ENCODE data around the gene CPT1A. TPM values are rescaled to one million over a fixed set of nuclear protein-coding genes. Genes with fewer than 3 reads are reported as not detected.
"Not testable (repeated sequence)": the region's sequence is repeated elsewhere in the genome, so short reads cannot be mapped to it uniquely, and the experiment has no call there.

Gene CPT1A
- total RNA-seq (ENCODE audit: unreplicated experiment), result 4.1 TPM
- long read RNA-seq, result 0 reads

DNA sequence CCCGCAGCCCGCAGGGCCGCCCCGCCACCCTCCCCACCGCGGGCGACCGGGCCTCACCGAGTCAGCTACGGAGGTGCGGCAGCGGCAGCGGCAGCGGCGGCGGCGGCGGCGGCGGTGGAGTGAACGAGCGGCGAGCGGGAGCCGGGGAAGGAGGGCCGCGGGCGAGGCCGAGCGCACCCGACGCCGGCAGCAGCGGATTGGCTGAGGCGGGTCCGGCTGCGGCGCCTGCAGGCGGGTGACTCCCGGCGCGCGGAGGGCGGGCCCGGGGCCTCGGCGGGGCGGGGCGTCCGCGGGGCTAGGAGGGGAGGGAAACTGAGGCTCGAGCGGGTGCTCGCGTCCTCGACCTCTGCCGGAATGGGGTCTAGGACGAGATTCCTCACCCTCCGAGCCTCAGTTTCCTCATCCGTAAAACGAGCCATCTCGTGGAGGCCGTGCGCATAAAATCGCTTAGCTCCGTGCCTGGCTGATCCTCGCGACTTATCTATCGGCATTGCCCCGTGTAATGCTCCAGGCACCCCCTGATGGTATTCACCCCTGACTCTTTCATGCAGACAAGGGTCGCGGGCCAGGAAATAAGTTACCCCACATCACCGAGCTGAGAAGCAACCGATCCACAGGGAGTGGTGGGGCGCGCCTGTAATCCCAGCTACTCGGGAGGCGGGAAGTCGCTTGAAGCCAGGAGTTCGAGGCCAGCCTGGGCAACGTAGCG, at the start of gene CPT1A:
Gene CPT1A, minus strand, starts transcription at position 199 of the 709 bp plus-strand sequence. CDS start 26,442 bp downstream, outside the sequence.
- H3K27ac Mint-ChIP-seq (ENCODE audit: unreplicated experiment), result no peak within 1 kb of the TSS

DNA sequence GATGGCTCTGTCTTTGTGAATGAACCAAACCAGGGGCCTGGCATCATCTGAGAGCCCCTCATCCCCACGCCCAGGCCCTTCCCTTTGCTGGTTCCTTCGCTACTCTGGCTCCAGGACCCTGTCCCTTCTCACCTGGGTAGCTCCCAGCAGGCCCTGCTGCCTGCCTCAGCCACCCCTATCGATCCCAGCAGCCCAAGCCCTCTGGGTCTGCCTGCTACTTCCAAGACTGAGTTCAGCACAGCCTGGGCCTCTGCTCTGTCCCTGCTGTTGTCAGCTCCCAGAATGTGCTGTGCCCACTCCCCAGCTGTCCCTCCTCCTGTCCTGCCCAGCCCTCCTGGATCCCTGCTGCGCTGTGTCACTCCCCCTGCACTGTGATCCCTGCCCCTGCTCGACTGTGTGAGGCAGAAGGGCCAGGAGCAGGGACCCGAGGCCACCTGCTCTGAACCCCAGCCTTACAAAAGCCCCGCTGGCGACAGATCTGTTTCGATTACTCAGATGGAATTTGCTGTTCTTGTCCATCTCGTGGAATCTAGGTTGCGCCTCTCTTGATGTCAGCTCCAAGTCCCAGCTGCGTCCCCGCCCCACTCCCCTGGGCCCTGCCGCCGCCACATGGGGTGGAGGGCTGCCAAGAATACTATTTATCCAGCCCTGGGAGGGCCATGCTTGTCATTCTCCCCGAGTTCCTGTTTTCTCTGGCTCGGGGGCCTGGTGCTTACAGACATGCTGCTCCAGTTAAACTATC, 48.9 kb upstream of the CPT1A start:
- peaks cover 1% of the 10 kb centered on the region for H3K9me3 Mint-ChIP-seq (ENCODE audit: unreplicated experiment)
- TF ChIP-seq, protein P1, sequence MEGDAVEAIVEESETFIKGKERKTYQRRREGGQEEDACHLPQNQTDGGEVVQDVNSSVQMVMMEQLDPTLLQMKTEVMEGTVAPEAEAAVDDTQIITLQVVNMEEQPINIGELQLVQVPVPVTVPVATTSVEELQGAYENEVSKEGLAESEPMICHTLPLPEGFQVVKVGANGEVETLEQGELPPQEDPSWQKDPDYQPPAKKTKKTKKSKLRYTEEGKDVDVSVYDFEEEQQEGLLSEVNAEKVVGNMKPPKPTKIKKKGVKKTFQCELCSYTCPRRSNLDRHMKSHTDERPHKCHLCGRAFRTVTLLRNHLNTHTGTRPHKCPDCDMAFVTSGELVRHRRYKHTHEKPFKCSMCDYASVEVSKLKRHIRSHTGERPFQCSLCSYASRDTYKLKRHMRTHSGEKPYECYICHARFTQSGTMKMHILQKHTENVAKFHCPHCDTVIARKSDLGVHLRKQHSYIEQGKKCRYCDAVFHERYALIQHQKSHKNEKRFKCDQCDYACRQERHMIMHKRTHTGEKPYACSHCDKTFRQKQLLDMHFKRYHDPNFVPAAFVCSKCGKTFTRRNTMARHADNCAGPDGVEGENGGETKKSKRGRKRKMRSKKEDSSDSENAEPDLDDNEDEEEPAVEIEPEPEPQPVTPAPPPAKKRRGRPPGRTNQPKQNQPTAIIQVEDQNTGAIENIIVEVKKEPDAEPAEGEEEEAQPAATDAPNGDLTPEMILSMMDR (IDR thresholded peaks at IDR 0.05; ENCODE audit: partially characterized antibody, unreplicated experiment), result no peak
- H3K27me3 Mint-ChIP-seq (ENCODE audit: unreplicated experiment), result peaks cover 4% of the 10 kb centered on the region
- H3K36me3 Mint-ChIP-seq (ENCODE audit: unreplicated experiment), result no peaks in the 10 kb centered on the region
- no peaks in the 10 kb centered on the region for H3K4me1 Mint-ChIP-seq (ENCODE audit: low read depth, unreplicated experiment)
- H3K27ac Mint-ChIP-seq (ENCODE audit: unreplicated experiment), result peak overlapping the region; percentile 24
- DNase-seq, result no peak
- no peak overlapping the region for H3K4me3 Mint-ChIP-seq (ENCODE audit: unreplicated experiment)

More for the DNA sequence above, at the start of gene CPT1A:
- TF ChIP-seq, protein P1 (IDR thresholded peaks at IDR 0.05; ENCODE audit: partially characterized antibody, unreplicated experiment), result no peak
- peaks cover 9% of the 10 kb centered on the region for H3K9me3 Mint-ChIP-seq (ENCODE audit: unreplicated experiment)
- H3K36me3 Mint-ChIP-seq (ENCODE audit: unreplicated experiment), result peaks cover 4% of the 10 kb centered on the region
- H3K4me3 Mint-ChIP-seq (ENCODE audit: unreplicated experiment), result peak within 1 kb of the TSS; percentile 57
- peak; percentile 74 for DNase-seq
- H3K27me3 Mint-ChIP-seq (ENCODE audit: unreplicated experiment), result peaks cover 21% of the 10 kb centered on the region
- H3K4me1 Mint-ChIP-seq (ENCODE audit: low read depth, unreplicated experiment), result peaks cover 2% of the 10 kb centered on the region

DNA sequence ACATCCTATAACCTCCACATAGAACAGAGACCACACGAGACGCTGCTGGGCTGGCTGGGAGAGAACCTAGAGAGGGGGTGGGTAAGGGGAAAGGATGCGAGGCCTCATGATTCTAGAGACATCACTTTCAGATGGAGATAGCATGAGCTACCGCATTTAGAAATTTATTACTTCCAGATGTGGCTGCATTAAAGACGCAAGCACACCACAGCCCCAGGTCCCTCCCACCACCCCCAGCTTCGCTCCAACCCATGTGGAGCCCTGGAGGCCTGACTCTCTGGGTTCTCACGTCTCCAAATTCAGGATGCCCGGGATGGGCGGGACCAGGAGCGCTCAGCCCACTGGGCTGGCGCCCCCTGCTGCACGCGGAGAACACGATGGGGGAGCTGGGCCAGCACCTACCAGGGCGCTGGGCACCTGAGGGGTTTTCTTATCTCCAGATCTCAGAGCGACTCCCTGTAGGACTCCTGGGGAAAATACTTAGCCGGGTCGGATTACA, 48.3 kb upstream of the CPT1A start:
- peaks cover 1% of the 10 kb centered on the region for H3K9me3 Mint-ChIP-seq (ENCODE audit: unreplicated experiment)
- TF ChIP-seq, protein P1 (IDR thresholded peaks at IDR 0.05; ENCODE audit: partially characterized antibody, unreplicated experiment), result peak; percentile 38
- H3K27me3 Mint-ChIP-seq (ENCODE audit: unreplicated experiment), result peaks cover 4% of the 10 kb centered on the region
- peak overlapping the region; percentile 24 for H3K27ac Mint-ChIP-seq (ENCODE audit: unreplicated experiment)
- no peak overlapping the region for H3K4me3 Mint-ChIP-seq (ENCODE audit: unreplicated experiment)
- no peaks in the 10 kb centered on the region for H3K4me1 Mint-ChIP-seq (ENCODE audit: low read depth, unreplicated experiment)
- no peaks in the 10 kb centered on the region for H3K36me3 Mint-ChIP-seq (ENCODE audit: unreplicated experiment)
- peak; percentile 59 for DNase-seq

DNA sequence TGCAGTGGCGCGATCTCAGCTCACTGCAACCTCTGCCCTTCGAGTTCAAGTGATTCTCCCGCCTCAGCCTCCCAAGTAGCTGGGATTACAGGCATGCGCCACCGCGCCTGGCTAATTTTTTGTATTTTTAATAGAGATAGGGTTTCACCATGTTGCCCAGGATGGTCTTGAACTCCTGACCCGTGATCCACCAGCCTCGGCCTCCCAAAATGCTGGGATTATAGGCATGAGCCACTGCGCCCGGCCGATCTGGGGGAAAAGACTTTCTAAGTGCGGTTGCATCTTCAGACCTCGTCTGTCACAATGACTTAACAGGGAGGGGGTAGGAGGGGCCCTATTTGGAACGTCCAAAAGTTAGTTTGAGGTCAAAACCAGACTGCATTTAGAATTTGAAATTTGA, 43.1 kb upstream of the CPT1A start:
- not testable (repeated sequence) for H3K9me3 Mint-ChIP-seq (ENCODE audit: unreplicated experiment); H3K4me3 Mint-ChIP-seq (ENCODE audit: unreplicated experiment); H3K4me1 Mint-ChIP-seq (ENCODE audit: low read depth, unreplicated experiment); H3K27me3 Mint-ChIP-seq (ENCODE audit: unreplicated experiment); DNase-seq; H3K36me3 Mint-ChIP-seq (ENCODE audit: unreplicated experiment); H3K27ac Mint-ChIP-seq (ENCODE audit: unreplicated experiment)

DNA sequence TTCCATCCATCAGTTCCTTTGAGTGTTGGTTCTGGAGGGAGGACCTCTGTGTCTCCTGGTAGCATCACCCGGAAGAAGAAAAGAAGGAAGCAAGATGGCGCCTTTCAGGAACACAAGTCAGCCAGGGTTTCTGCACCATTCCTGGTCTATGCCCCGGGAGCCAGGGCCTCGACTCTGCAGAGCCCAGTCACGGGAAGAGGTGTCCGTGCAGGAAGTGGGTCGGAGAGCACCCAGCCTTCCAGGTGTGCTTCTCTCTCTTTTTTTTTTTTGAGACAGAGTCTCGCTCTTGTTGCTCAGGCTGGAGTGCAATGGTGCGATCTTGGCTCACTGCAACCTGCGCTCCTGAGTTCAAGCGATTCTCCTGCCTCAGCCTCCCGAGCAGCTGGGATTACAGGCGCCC, 40.7 kb upstream of the CPT1A start:
- H3K27ac Mint-ChIP-seq (ENCODE audit: unreplicated experiment), result no peak overlapping the region
- H3K4me1 Mint-ChIP-seq (ENCODE audit: low read depth, unreplicated experiment), result no peaks in the 10 kb centered on the region
- H3K27me3 Mint-ChIP-seq (ENCODE audit: unreplicated experiment), result peaks cover 1% of the 10 kb centered on the region
- H3K4me3 Mint-ChIP-seq (ENCODE audit: unreplicated experiment), result no peak overlapping the region
- TF ChIP-seq, protein P1 (IDR thresholded peaks at IDR 0.05; ENCODE audit: partially characterized antibody, unreplicated experiment), result no peak
- H3K9me3 Mint-ChIP-seq (ENCODE audit: unreplicated experiment), result peaks cover 7% of the 10 kb centered on the region
- peaks cover 3% of the 10 kb centered on the region for H3K36me3 Mint-ChIP-seq (ENCODE audit: unreplicated experiment)
- no peak for DNase-seq
